Posterior vena cava (tissue), 2 donors: ENCODE results near the gene CHCHD6. TPM values are rescaled to one million over a fixed set of nuclear protein-coding genes. Genes with fewer than 3 reads are reported as not detected.

ENCODE experiments used
- DNase-seq: peaks from one replicate; pipeline ENCODE4 v3.0.0-alpha.2; 2020; ENCODE audit warnings: low spot score
- intact Hi-C, 2 donors: fragments of 100-400 bp; cut with DNase I; formaldehyde crosslinking; loops; one replicate each; pipeline versions ENCODE4 v1.14.1 to v1.14.2; 2022 to 2023
- total RNA-seq, 2 donors: library from RNA; stranded (reverse); fragmentation: NEBNext Ultra II Directional; extraction: Animal tissue kit (Norgen Biotek cat#: 25700); gene quantifications; one replicate each; pipeline ENCODE4 v1.2.1, GENCODE V29; 2021
- donor health status: DM: yes; HTN: yes; CAD: no.
- donor health status: DM: yes; HTN: yes; CAD: no.

CHCHD6 gene
- total RNA-seq, 2 donors from 2014 or later, result 7.3 to 10.1 TPM

DNA sequence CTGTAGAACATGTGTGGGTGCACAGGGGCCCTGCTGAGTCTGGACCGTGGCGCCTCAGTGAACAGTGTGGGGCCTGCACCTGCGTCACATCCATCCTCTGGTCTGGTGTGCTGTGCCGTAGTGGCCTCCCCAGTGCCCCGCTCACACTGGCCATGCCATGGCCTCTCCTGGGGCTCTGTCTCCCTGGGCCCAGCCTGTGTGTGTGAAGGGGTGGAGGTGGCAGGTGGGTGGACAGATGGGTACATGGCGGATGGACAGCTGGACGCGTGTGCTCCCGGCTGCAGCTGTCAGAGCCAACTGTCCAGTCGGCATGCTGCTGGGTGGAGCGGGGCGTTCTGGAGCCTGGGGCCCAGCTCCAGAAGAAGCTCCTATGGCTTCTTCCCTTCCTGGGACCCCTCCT lies 296.7 kb downstream of the CHCHD6 start:
- DNase-seq, result no peak
- intact Hi-C loops, result loop anchor here in 1 of 2 donors (5.0 kb wide), 1 partner anchor 457 kb away; no protein-coding TSS in a partner anchor

GRCh38 chr3:127001486-127002194 lies 297.6 kb downstream of the CHCHD6 start:
- intact Hi-C loops, result loop anchor here in 1 of 2 donors (5.0 kb wide), 1 partner anchor 456 kb away; no protein-coding TSS in a partner anchor
- DNase-seq, result no peak

DNA sequence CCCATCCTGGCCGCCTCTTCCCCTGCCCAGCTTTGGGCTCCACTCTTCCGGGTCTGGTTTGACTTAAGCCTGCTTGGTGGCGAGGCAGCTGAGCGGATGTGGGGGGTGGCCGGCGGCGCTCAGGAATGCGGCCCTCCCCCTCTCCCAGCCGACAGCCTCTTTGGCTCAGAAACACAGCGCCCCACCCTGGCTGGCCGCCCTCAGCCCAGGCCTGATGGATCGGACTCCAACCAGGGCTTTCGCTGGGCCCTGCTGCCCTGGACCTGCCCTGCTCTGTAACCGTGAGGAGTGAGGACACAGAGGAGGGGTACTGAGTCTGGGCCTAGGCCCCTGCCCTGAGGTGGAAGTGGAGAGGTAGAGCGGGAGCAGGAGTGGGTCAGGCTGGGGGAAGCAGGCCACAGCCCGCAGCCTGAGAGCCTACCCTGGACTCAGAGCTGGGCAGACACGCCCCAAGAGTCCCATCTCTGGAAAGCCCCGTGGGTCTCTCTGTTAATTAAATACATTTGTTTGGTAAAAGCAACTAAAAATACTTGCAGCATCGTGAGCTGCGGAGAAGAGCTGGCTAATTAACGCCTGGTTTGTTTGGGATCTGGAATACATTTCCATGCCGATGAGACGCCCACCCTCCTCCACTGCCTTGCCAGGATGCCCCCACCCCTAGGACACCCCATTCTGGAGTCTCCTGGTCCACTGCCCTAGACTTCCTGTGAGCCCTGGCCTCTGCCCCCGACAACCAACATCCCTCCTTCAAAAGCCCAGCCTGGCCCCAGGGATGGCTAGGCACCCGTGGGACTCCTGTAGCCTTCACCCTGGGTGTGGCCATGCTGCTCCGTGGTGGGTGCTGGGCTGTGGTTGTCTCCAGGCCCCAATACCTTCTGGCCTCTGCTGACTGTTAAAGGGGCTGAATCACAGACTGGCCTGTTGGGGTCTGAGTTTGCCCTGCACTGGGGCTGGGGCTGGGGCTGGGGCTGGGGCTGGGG lies 298.4 kb downstream of the CHCHD6 start:
- intact Hi-C loops, result loop anchor here in 1 of 2 donors (5.0 kb wide), 1 partner anchor 455 kb away; no protein-coding TSS in a partner anchor
- DNase-seq, result peak; percentile 97

DNA sequence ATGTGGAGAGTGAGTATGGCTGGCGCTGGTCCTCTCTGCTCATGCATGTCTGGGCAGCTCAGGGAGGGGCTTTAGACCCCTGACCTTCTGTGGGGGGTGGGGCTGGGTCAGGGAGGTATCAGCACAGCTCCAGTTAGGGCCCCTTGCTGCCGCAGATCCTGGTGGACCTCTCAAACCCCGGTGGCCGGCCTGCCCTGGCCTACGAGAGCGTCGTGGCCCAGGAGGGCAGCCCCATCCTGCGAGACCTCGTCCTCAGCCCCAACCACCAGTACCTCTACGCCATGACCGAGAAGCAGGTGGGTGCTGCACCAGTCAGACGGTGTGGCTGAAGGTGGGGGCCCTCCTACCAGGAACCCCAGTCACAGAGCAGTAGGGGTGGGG lies 299.1 kb downstream of the CHCHD6 start:
- intact Hi-C loops, result loop anchor here in 1 of 2 donors (5.0 kb wide), 1 partner anchor 454 kb away; no protein-coding TSS in a partner anchor
- DNase-seq, result no peak

- no peak for DNase-seq
- intact Hi-C loops, result loop anchor here in 1 of 2 donors (5.0 kb wide), 1 partner anchor 454 kb away; no protein-coding TSS in a partner anchor
These were observed 299.7 kb downstream of the CHCHD6 start for GRCh38 chr3:127003601-127004280.

- intact Hi-C loops, result loop anchor here in 1 of 2 donors (5.0 kb wide), 1 partner anchor 452 kb away; no protein-coding TSS in a partner anchor
- no peak for DNase-seq
These were observed 300.8 kb downstream of the CHCHD6 start for GRCh38 chr3:127004641-127005397.

- intact Hi-C loops, result no loop called here
- DNase-seq, result no peak
These were observed 301.9 kb downstream of the CHCHD6 start for GRCh38 chr3:127005864-127006500.

DNA sequence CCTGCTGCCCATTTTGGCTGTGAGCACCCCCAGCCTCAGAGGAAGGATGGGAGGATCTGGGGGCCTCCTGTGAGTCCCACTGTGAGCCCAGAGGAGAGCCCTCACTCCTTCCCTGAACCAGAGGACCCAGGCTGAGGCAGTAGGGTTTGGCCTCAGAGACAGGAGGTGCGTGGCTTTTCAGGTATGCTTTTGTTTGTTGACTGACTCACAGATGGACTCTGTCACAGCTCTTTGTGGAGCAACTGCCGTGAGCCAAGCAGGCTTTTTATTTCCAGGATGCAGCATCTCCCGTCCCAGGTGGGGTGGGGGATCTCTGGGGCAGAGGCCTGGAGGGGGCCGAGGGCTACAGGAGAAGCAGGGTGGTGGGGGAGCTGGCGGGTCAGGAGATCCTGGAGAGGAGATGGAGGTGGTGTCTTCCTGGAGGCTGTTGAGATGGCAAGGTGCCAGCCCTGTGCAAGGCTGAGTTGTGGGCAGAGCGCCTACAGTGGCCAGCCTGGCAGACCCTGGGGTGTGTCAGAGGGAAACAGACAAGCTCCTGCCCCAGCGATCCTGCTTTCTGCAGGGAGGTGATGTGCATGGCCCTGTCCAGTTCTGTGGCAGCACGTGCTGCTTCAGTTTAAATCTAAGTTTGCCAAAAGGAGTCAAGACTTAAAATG lies 302.9 kb downstream of the CHCHD6 start:
- no peak for DNase-seq
- intact Hi-C loops, result no loop called here

- intact Hi-C loops, result no loop called here
These were observed 304.2 kb downstream of the CHCHD6 start for GRCh38 chr3:127008236-127008635.

DNA sequence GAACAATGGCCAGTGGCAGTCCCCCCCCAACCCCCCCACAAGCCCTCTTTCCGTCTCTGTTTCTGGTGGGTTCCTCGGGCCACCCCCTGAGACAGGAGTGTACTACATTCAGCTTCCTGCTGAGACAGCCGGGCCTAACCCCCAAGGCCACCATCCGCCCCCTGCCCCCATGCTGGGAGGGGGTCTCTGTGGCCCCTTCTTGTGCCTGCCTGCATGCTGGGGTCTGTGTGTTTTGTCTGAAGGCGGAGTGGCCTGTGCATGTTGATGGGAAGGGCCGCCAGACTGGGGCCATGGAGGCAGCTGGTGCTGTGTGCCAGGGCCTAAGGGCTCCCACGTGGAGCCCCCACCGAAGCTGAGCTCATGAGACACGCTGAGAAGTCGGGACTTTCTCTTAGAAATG lies 305.5 kb downstream of the CHCHD6 start:
- DNase-seq, result no peak
- intact Hi-C loops, result no loop called here

More at GRCh38 chr3:127008236-127008635, 304.2 kb downstream of the CHCHD6 start:
- DNase-seq, result no peak

Other genes starting within 250 kb of the CHCHD6 start
- gene ZXDC, start 228.3 kb upstream of the CHCHD6 start, total RNA-seq, result 10 to 100 TPM; 26.8 to 26.9 TPM
- gene UROC1, start 186.5 kb upstream of the CHCHD6 start, total RNA-seq, result not detected
- under 1 TPM; 0.86 to 0.88 TPM for gene CHST13, start 180.1 kb upstream of the CHCHD6 start, total RNA-seq
- not detected for gene C3orf22, start 145.3 kb upstream of the CHCHD6 start, total RNA-seq
- 10 to 100 TPM in 1 of 2 donors, 1 to 10 TPM in 1; 7.4 to 12.1 TPM for gene TXNRD3, start 49.1 kb upstream of the CHCHD6 start, total RNA-seq